HEK293 (cell line): ENCODE data around the gene TESK1.

ENCODE experiments used
- CTCF ChIA-PET: fragments of 350-600 bp; formaldehyde crosslinking; extraction: SDS; loops from one replicate; lab custom pipeline; 2021; ENCODE audit warnings: antibody characterized with exemption; lab: Yijun Ruan, JAX
- POLR2A ChIA-PET: fragments of 300-600 bp; formaldehyde crosslinking; extraction: SDS; loops from one replicate; lab custom pipeline; 2020; ENCODE audit warnings: antibody characterized with exemption, inconsistent platforms; lab: Yijun Ruan, JAX
- H3K27ac ChIP-seq: fragments of 200-500 bp; sonication (Bioruptor generic); 2 replicates; pipeline ENCODE4 v1.5.1; 2014; ENCODE audit warnings: low read depth, low read length, control low read depth, inconsistent platforms; ENCODE audit errors: extremely low read depth
- H3K36me3 ChIP-seq, 2 experiments: fragments of 200-500 bp in 1 of 2; sonication (Bioruptor generic) in 1 of 2; 1 replicate in 1 of 2; 2 replicates in 1 of 2; pipeline ENCODE4 v1.5.1; 2014 to 2017; ENCODE audit warnings: inconsistent platforms in 2 of 2, low read length in 2 of 2; ENCODE audit not compliant: control insufficient read depth in 2 of 2, insufficient read depth in 1 of 2
- H3K4me1 ChIP-seq: fragments of 200-500 bp; sonication (Bioruptor generic); 2 replicates; pipeline ENCODE4 v1.5.1; 2014; ENCODE audit warnings: mild to moderate bottlenecking, low read length, inconsistent platforms; ENCODE audit not compliant: control insufficient read depth, insufficient read depth
- H3K4me3 ChIP-seq: 2 replicates; pipeline ENCODE4 v1.5.1; 2011; ENCODE audit warnings: low read depth, mild to moderate bottlenecking, control low read depth, low read length, moderate library complexity
- H3K9me3 ChIP-seq: fragments of 200-500 bp; sonication (Bioruptor generic); 2 replicates; pipeline ENCODE4 v1.5.1; 2014; ENCODE audit warnings: low read depth, low read length, inconsistent platforms; ENCODE audit not compliant: control insufficient read depth, insufficient read depth
- GLI4 ChIP-seq: fragments of 450-650 bp; formaldehyde crosslinking; IDR thresholded peaks from 2 replicates; pipeline ENCODE4 v1.5.1; 2016; ENCODE audit warnings: missing biosample characterization, missing genetic modification characterization
- KLF7 ChIP-seq: fragments of 450-650 bp; formaldehyde crosslinking; IDR thresholded peaks from 2 replicates; pipeline ENCODE4 v1.5.1; 2016; ENCODE audit warnings: missing biosample characterization, missing genetic modification characterization, borderline replicate concordance
- MZF1 ChIP-seq: fragments of 450-650 bp; formaldehyde crosslinking; IDR thresholded peaks from 2 replicates; pipeline ENCODE4 v1.5.1; 2017; ENCODE audit warnings: missing biosample characterization, missing genetic modification characterization, borderline replicate concordance
- SCRT1 ChIP-seq: fragments of 450-650 bp; formaldehyde crosslinking; IDR thresholded peaks from 2 replicates; pipeline ENCODE4 v1.5.1; 2016; ENCODE audit warnings: missing biosample characterization, missing genetic modification characterization, borderline replicate concordance
- SP2 ChIP-seq: fragments of 450-650 bp; formaldehyde crosslinking; IDR thresholded peaks from 2 replicates; pipeline ENCODE4 v1.5.1; 2016; ENCODE audit warnings: missing biosample characterization, missing genetic modification characterization
- TRIM28 ChIP-seq: IDR thresholded peaks from 2 replicates; pipeline ENCODE4 v1.6.1; 2011; ENCODE audit warnings: low read length, control low read depth, borderline replicate concordance
- ZNF121 ChIP-seq: fragments of 450-650 bp; formaldehyde crosslinking; IDR thresholded peaks from 2 replicates; pipeline ENCODE4 v1.5.1; 2016; ENCODE audit warnings: missing biosample characterization, missing genetic modification characterization
- ZNF175 ChIP-seq: fragments of 450-650 bp; formaldehyde crosslinking; IDR thresholded peaks from 2 replicates; pipeline ENCODE4 v1.5.1; 2016; ENCODE audit warnings: missing biosample characterization, missing genetic modification characterization
- ZNF19 ChIP-seq: fragments of 450-650 bp; formaldehyde crosslinking; IDR thresholded peaks from 2 replicates; pipeline ENCODE4; 2016; ENCODE audit warnings: missing biosample characterization, missing genetic modification characterization, low read depth
- ZNF223 ChIP-seq: fragments of 450-650 bp; formaldehyde crosslinking; IDR thresholded peaks from 2 replicates; pipeline ENCODE4 v1.5.1; 2016; ENCODE audit warnings: missing biosample characterization, missing genetic modification characterization
- ZNF366 ChIP-seq: fragments of 450-650 bp; formaldehyde crosslinking; conservative IDR thresholded peaks from 2 replicates; pipeline ENCODE4 v1.5.1; 2016; ENCODE audit warnings: missing biosample characterization, missing genetic modification characterization
- ZNF426 ChIP-seq: fragments of 450-650 bp; formaldehyde crosslinking; IDR thresholded peaks from 2 replicates; pipeline ENCODE4 v1.5.1; 2017; ENCODE audit warnings: missing biosample characterization, missing genetic modification characterization, mild to moderate bottlenecking, inconsistent platforms, moderate library complexity
- ZNF501 ChIP-seq: fragments of 450-650 bp; formaldehyde crosslinking; IDR thresholded peaks from 2 replicates; pipeline ENCODE4 v1.5.1; 2016; ENCODE audit warnings: missing biosample characterization, missing genetic modification characterization
- ZNF558 ChIP-seq: fragments of 450-650 bp; formaldehyde crosslinking; IDR thresholded peaks from 2 replicates; pipeline ENCODE4 v1.5.1; 2016; ENCODE audit warnings: missing biosample characterization, missing genetic modification characterization
- ZNF624 ChIP-seq: fragments of 450-650 bp; formaldehyde crosslinking; IDR thresholded peaks from 2 replicates; pipeline ENCODE4 v1.5.1; 2017; ENCODE audit warnings: missing biosample characterization, missing genetic modification characterization
- ZNF626 ChIP-seq: fragments of 450-650 bp; sonication (Bioruptor Pico); formaldehyde crosslinking; IDR thresholded peaks from 2 replicates; pipeline ENCODE4 v1.5.1; 2018; ENCODE audit warnings: missing biosample characterization, missing genetic modification characterization, inconsistent platforms
- ZNF660 ChIP-seq: fragments of 450-650 bp; IDR thresholded peaks from 2 replicates; pipeline ENCODE4 v1.5.1; 2018; ENCODE audit warnings: missing biosample characterization, mild to moderate bottlenecking, missing genetic modification characterization
- ZSCAN23 ChIP-seq: fragments of 450-650 bp; formaldehyde crosslinking; IDR thresholded peaks from 2 replicates; pipeline ENCODE4 v1.5.1; 2016; ENCODE audit warnings: missing biosample characterization, missing genetic modification characterization
- ZSCAN30 ChIP-seq: fragments of 450-650 bp; IDR thresholded peaks from 2 replicates; pipeline ENCODE4 v1.5.1; 2018; ENCODE audit warnings: missing biosample characterization, mild to moderate bottlenecking, missing genetic modification characterization, moderate library complexity
- TF ChIP-seq, protein P1 (sequence below): fragments of 450-650 bp; formaldehyde crosslinking; IDR thresholded peaks from 2 replicates; pipeline ENCODE4 v1.5.1; 2016; ENCODE audit warnings: missing biosample characterization, missing genetic modification characterization
- TF ChIP-seq, protein P2 (sequence below): fragments of 450-650 bp; formaldehyde crosslinking; IDR thresholded peaks from 2 replicates; pipeline ENCODE4 v1.5.1; 2017; ENCODE audit warnings: missing biosample characterization, missing genetic modification characterization
- TF ChIP-seq, protein P3 (sequence below): fragments of 450-650 bp; formaldehyde crosslinking; IDR thresholded peaks from 2 replicates; pipeline ENCODE4 v1.5.1; 2016; ENCODE audit warnings: missing biosample characterization, missing genetic modification characterization

Gene TESK1

DNA sequence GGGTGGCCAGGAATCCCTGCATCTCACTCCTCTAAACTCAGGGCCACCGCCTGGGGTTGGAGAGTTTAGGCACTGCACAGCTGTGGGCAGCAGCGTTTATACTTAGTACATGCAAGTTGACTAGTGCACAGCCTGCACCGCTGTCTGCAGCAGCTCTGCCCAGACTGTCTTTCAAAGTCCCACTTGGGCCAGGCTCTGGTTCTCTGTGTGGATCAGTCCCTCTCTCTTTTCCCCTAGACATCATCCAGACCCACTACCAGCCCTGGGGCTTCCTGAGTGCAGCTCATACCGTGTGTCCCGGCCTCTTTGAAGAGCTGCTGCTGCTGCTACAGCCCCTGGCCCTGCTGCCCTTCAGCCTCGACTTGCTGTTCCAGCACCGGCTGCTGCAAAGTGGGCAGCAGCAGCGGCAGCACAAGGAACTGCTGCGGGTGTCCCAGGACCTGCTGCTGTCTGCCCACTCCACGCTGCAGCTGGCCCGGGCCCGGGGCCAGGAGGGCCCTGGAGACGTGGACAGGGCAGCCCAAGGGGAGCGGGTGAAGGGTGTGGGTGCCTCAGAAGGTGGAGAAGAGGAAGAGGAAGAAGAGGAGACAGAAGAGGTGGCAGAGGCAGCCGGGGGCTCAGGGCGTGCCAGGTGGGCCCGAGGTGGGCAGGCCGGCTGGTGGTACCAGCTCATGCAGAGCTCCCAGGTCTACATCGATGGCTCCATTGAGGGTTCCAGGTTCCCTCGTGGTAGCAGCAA is 45.1 kb upstream of the TESK1 start:
- Histone ChIP-seq H3K4me1 (no peaks in the 10 kb centered on the region), H3K4me3 (no peak overlapping the region), H3K9me3 (no peaks in the 10 kb centered on the region), H3K36me3 (peaks cover 0 to 35% of the 10 kb centered on the region in 2 experiments; a peak in 1 of 3 replicates), H3K27ac (no peak overlapping the region)
- ChIA-PET POLR2A (no interaction called here), CTCF (no interaction called here)
- no peak for TF ChIP-seq ZNF660 (tag by site-specific recombination)
- TF ChIP-seq ZNF426 (tag by site-specific recombination), result no peak
- no peak for TF ChIP-seq ZNF121 (tag by site-specific recombination)
- TF ChIP-seq ZNF624 (tag by site-specific recombination), result no peak
- no peak for TF ChIP-seq ZNF19
- TF ChIP-seq TRIM28, result no peak
- TF ChIP-seq ZNF501, result no peak
- no peak for TF ChIP-seq MZF1 (tag by site-specific recombination)
- TF ChIP-seq ZSCAN30 (tag by site-specific recombination), result no peak
- TF ChIP-seq, protein P1, sequence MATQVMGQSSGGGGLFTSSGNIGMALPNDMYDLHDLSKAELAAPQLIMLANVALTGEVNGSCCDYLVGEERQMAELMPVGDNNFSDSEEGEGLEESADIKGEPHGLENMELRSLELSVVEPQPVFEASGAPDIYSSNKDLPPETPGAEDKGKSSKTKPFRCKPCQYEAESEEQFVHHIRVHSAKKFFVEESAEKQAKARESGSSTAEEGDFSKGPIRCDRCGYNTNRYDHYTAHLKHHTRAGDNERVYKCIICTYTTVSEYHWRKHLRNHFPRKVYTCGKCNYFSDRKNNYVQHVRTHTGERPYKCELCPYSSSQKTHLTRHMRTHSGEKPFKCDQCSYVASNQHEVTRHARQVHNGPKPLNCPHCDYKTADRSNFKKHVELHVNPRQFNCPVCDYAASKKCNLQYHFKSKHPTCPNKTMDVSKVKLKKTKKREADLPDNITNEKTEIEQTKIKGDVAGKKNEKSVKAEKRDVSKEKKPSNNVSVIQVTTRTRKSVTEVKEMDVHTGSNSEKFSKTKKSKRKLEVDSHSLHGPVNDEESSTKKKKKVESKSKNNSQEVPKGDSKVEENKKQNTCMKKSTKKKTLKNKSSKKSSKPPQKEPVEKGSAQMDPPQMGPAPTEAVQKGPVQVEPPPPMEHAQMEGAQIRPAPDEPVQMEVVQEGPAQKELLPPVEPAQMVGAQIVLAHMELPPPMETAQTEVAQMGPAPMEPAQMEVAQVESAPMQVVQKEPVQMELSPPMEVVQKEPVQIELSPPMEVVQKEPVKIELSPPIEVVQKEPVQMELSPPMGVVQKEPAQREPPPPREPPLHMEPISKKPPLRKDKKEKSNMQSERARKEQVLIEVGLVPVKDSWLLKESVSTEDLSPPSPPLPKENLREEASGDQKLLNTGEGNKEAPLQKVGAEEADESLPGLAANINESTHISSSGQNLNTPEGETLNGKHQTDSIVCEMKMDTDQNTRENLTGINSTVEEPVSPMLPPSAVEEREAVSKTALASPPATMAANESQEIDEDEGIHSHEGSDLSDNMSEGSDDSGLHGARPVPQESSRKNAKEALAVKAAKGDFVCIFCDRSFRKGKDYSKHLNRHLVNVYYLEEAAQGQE (tag by site-specific recombination), result no peak
- TF ChIP-seq, protein P2, sequence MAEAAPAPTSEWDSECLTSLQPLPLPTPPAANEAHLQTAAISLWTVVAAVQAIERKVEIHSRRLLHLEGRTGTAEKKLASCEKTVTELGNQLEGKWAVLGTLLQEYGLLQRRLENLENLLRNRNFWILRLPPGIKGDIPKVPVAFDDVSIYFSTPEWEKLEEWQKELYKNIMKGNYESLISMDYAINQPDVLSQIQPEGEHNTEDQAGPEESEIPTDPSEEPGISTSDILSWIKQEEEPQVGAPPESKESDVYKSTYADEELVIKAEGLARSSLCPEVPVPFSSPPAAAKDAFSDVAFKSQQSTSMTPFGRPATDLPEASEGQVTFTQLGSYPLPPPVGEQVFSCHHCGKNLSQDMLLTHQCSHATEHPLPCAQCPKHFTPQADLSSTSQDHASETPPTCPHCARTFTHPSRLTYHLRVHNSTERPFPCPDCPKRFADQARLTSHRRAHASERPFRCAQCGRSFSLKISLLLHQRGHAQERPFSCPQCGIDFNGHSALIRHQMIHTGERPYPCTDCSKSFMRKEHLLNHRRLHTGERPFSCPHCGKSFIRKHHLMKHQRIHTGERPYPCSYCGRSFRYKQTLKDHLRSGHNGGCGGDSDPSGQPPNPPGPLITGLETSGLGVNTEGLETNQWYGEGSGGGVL (tag by site-specific recombination), result no peak
- TF ChIP-seq ZSCAN23, result no peak
- TF ChIP-seq ZNF175 (tag by site-specific recombination), result no peak
- no peak for TF ChIP-seq ZNF558 (tag by site-specific recombination)

DNA sequence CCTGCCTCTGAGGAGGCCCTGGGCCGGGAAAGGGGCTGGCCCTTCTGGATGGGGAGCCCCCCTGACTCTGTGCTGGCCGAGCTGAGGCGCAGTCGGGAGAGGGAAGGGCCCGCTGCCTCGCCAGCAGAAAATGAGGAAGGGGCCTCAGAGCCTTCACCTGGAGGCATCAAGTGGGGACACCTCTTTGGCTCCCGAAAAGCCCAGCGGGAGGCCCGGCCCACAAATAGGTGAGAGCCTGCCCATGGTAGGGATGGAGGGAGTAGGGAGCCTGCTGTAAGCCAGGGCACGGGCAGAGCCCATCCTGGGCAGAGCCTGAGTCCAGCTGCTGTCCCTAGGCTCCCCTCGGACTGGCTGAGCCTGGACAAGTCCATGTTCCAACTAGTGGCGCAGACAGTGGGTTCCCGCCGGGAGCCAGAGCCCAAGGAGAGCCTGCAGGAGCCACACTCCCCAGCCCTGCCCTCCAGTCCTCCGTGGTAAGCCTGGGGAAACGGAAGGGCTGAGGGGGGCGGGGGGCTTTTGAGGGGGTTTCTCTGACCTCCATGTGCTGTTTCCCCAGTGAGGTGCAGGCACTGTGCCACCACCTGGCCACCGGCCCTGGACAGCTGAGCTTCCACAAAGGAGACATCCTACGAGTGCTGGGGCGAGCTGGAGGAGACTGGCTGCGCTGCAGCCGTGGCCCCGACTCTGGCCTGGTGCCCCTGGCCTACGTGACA is 44.3 kb upstream of the TESK1 start:
- Histone ChIP-seq H3K36me3 (peaks cover 0 to 27% of the 10 kb centered on the region in 2 experiments; a peak in 1 of 3 replicates), H3K4me1 (no peaks in the 10 kb centered on the region), H3K4me3 (no peak overlapping the region), H3K27ac (no peak overlapping the region), H3K9me3 (no peaks in the 10 kb centered on the region)
- CTCF ChIA-PET, result interaction anchor here (0.5 kb wide), 1 partner anchor 34 kb away, joined by 3 read pairs; no protein-coding TSS in a partner anchor
- POLR2A ChIA-PET, result no interaction called here
- TF ChIP-seq, protein P3, sequence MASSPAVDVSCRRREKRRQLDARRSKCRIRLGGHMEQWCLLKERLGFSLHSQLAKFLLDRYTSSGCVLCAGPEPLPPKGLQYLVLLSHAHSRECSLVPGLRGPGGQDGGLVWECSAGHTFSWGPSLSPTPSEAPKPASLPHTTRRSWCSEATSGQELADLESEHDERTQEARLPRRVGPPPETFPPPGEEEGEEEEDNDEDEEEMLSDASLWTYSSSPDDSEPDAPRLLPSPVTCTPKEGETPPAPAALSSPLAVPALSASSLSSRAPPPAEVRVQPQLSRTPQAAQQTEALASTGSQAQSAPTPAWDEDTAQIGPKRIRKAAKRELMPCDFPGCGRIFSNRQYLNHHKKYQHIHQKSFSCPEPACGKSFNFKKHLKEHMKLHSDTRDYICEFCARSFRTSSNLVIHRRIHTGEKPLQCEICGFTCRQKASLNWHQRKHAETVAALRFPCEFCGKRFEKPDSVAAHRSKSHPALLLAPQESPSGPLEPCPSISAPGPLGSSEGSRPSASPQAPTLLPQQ (tag by site-specific recombination), result no peak
- TF ChIP-seq SP2 (tag by site-specific recombination), result no peak
- TF ChIP-seq SCRT1 (tag by site-specific recombination), result no peak
- TF ChIP-seq KLF7 (tag by site-specific recombination), result no peak
- no peak for TF ChIP-seq ZNF626 (tag by site-specific recombination)
- no peak for TF ChIP-seq GLI4 (tag by site-specific recombination)
- TF ChIP-seq ZNF366 (tag by site-specific recombination), result no peak
- TF ChIP-seq ZSCAN30 (tag by site-specific recombination), result no peak
- TF ChIP-seq ZNF426 (tag by site-specific recombination), result no peak
- no peak for TF ChIP-seq ZNF223
